Stimulated activated CD4-positive, alpha-beta T cell treated with anti-CD3 and anti-CD28 coated beads, Interleukin-1b, Interleukin-23, amount 100 ng/mL, for 48 hours (primary cell): ENCODE data around the gene DIAPH1.
A peak's percentile ranks its signal among the peaks of the same experiment; 100 is the strongest.

Experiments used
- DNase-seq: peaks from one replicate; pipeline ENCODE4 v3.0.0-alpha.2; 2020

The DIAPH1 gene

GRCh38 chr5:141494761-141495452 lies 123.9 kb downstream of the DIAPH1 start:
- no peak for DNase-seq

GRCh38 chr5:141493500-141494422 lies 125.0 kb downstream of the DIAPH1 start:
- no peak for DNase-seq

DNA sequence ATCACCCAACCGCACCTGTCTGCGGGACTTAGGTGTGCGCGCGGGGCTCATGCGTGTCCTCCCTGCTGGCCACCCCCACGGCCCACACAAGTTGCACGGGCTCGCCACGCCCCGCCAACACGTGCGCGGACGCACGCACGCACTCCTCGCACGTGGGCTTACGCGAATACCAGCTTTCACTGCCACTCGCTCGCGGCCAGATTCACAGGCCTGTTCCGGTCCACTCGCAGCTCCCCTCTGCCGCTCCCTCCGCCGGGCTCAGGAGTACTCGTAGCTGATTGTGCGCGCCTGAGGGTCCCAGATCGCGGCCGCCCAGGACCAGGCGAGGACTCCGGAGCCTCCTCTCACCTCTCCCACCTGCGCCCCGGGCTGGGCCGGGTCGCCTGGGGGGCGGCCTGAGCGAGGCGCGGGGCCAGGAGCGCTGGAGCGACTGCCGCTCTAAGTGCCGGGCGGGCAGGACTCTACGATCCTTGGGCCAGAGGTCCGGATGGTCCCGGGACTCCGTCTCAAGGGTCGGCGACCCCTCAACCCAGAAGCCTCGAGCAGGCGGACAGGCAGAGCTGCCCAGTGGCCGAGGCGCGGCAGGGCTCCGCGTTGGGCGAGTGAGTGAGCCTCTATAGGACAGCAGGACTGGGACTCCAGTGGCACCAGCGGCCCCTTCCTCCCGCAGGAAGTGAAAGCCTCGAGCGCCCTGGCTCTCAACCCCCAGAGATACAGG lies 126.5 kb downstream of the DIAPH1 start:
- DNase-seq, result peak; percentile 35

GRCh38 chr5:141491323-141492167 lies 127.3 kb downstream of the DIAPH1 start:
- no peak for DNase-seq

- DNase-seq, result no peak
These were observed 128.0 kb downstream of the DIAPH1 start for GRCh38 chr5:141490771-141491170.

DNA sequence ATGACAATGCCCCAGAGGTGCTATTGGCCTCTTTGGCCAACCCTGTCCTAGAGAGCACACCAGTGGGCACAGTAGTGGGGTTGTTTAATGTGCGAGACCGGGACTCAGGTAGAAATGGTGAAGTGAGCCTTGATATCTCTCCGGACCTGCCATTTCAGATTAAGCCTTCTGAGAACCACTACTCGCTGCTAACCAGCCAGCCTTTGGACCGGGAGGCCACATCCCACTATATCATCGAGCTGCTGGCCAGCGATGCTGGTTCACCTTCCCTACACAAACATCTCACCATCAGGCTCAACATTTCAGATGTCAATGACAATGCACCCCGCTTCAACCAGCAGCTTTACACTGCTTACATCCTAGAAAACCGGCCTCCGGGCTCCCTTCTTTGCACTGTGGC lies 128.5 kb downstream of the DIAPH1 start:
- DNase-seq, result no peak

- DNase-seq, result no peak
These were observed 129.0 kb downstream of the DIAPH1 start for GRCh38 chr5:141489841-141490240.

DNA sequence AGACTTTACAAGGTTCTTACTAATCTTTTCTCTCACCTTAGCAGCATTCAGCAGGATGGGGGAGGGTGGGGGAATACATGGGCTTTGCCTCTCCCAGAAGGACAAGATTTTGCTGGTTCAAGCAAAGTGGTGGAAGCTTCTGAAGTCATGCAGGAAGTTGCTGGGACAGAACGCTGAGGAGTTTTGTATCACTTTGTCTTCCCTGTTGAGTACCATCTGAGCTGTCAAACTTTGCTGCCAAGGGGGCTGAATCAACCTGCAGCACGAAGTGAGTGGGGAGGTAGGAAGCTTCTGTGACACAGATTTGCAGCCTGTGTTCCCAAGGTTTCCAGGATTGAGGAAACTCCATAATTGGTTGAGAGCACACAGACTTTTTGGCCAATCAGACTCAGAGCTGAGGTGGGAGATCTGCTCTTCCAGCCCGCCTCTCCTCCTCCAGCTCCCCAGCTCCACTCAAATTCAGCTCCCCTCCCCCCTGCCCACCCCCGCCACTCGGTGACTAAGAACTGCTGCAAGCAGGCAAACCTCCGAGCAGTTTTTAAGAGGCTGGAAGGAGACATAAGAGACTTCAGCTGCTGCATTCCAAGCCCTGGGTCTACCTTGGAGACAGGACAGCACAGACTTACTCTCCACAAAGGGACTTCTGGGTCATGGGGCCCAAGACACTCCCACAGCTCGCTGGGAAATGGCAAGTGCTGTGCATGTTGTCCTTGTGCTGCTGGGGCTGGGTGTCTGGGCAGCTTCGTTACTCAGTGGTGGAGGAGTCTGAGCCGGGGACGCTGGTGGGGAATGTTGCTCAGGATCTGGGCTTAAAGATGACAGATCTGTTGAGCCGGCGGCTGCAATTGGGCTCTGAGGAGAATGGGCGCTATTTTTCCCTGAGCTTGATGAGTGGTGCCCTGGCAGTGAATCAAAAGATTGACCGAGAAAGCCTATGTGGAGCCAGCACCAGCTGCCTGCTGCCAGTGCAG lies 129.9 kb downstream of the DIAPH1 start, which contains the start of gene PCDHGC5:
TSS of gene PCDHGC5 (plus strand) at position 491 of the 971 bp plus-strand sequence. CDS start at position 651, 160 bp downstream.
- no peak for DNase-seq

DNA sequence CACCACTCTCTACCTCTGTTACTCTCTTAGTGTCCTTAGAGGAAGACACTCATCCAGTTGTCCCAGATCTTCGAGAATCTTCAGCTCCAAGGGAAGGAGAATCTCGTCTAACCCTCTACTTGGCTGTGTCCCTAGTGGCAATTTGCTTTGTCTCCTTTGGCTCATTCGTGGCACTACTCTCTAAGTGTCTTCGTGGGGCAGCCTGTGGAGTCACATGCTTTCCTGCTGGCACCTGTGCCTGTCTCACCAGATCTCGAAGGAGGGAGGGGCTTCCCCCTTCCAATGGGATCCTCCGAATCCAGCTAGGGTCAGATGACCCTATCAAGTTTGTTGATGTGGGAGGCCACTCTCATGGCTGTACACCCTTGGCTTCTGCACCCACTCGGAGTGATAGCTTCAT lies 131.7 kb downstream of the DIAPH1 start:
- no peak for DNase-seq

DNA sequence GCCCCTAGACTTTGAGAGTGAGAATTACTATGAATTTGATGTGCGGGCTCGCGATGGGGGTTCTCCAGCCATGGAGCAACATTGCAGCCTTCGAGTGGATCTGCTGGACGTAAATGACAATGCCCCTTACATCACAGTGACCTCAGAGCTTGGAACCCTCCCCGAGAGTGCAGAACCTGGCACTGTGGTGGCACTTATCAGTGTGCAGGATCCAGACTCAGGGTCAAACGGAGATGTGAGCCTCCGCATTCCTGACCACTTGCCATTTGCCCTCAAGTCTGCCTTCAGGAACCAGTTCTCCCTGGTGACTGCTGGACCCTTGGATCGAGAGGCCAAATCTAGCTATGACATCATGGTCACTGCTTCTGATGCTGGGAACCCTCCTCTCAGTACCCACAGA lies 132.7 kb downstream of the DIAPH1 start:
- DNase-seq, result no peak

- DNase-seq, result no peak
These were observed 133.3 kb downstream of the DIAPH1 start for GRCh38 chr5:141485321-141486055.

DNA sequence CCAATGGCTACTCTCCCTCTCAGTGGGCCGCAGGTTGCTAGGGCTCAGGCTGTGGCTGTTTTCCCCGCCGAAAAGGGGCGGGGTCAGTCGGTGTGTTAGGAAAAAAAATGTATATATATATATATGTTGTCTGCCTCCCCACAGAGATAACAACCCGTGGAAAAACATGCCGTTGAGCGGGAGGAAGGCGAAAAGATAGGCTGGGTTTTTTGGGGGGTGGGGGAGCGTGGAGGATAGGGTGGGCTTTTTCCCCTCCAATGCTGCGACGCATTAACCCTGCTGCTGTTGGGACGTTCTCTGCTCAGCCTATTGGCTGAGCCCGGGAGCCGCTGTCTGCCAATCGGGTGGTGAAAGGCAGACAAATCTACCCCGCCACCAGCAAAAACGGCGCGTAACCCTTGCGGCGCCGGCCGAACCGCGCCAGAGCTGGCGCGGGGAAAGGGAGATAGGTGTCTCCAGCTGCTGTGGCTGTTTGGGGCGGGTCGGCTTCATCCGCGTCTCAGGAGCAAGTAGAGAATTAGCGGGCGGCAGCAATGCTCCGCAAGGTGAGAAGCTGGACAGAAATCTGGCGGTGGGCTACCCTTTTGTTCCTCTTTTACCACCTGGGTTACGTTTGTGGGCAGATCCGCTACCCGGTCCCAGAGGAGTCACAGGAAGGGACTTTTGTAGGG lies 134.0 kb downstream of the DIAPH1 start, which contains the start of gene PCDHGC4:
TSS of gene PCDHGC4 (plus strand) at position 390 of the 671 bp plus-strand sequence. CDS start at position 534, 144 bp downstream.
- no peak for DNase-seq

- no peak for DNase-seq
These were observed 134.5 kb downstream of the DIAPH1 start for GRCh38 chr5:141484310-141484640.

DNA sequence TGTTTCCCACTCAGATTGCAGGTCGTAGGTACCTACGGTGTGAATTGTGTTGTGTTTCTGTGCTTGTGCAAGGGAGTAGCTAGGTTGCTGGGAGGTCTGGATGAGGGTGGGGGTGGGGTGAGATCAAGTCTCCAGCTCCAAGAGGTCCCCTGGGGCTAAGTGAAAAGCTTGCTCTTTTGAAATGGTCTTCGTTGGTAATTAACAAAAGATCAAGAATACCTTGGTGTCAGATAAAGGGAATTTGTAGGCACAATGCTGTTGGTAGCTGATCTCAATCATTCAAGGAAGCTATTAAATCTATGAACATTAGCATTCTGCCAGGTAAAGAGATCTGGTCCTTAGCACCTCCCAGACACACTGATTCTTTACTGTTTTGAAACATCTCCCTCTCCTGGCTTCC lies 134.9 kb downstream of the DIAPH1 start:
- DNase-seq, result no peak

- no peak for DNase-seq
These were observed 139.0 kb downstream of the DIAPH1 start for GRCh38 chr5:141479776-141480175.

- DNase-seq, result no peak
These were observed 140.4 kb downstream of the DIAPH1 start for GRCh38 chr5:141478321-141478945.

DNA sequence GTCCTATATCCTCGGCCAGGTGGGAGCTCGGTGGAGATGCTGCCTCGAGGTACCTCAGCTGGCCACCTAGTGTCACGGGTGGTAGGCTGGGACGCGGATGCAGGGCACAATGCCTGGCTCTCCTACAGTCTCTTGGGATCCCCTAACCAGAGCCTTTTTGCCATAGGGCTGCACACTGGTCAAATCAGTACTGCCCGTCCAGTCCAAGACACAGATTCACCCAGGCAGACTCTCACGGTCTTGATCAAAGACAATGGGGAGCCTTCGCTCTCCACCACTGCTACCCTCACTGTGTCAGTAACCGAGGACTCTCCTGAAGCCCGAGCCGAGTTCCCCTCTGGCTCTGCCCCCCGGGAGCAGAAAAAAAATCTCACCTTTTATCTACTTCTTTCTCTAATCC lies 141.0 kb downstream of the DIAPH1 start:
- DNase-seq, result no peak

- no peak for DNase-seq
These were observed 141.7 kb downstream of the DIAPH1 start for GRCh38 chr5:141477044-141477575.
